HK-2 (cell line): ENCODE data around the gene INPP5E.

ENCODE experiments used
- DNase-seq: peaks from one replicate; pipeline ENCODE4 v3.0.0-alpha.2; 2018; ENCODE audit not compliant: unreplicated experiment

INPP5E gene

GRCh38 chr9:136439481-136440408, at the start of gene INPP5E:
INPP5E (minus strand) TSS chr9:136439845; CDS start chr9:136439419, 426 bp downstream.
- peak; percentile 80 for DNase-seq

GRCh38 chr9:136488247-136489214, 48.9 kb upstream of the INPP5E start:
- peak; percentile 75 for DNase-seq

DNA sequence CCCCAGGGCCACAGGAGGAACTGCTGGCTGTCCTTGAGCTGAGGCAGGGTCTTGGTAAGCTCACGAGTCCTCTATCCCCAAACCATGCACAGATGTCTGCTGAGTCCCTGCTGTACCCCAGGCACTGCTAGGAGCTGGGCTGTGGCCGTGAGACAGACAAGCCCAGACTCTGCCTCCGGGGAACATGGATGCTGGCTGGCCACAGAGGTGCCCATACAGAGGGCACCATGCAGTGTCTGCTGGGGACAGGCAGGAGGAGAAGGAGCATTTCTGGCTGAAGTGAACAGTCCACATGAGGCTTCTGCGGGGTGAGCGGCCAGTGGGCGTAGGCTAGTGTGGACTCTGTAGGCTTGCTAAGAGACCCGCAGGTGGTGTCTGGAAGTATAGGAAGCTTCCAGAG, 48.0 kb upstream of the INPP5E start:
- DNase-seq = no peak

DNA sequence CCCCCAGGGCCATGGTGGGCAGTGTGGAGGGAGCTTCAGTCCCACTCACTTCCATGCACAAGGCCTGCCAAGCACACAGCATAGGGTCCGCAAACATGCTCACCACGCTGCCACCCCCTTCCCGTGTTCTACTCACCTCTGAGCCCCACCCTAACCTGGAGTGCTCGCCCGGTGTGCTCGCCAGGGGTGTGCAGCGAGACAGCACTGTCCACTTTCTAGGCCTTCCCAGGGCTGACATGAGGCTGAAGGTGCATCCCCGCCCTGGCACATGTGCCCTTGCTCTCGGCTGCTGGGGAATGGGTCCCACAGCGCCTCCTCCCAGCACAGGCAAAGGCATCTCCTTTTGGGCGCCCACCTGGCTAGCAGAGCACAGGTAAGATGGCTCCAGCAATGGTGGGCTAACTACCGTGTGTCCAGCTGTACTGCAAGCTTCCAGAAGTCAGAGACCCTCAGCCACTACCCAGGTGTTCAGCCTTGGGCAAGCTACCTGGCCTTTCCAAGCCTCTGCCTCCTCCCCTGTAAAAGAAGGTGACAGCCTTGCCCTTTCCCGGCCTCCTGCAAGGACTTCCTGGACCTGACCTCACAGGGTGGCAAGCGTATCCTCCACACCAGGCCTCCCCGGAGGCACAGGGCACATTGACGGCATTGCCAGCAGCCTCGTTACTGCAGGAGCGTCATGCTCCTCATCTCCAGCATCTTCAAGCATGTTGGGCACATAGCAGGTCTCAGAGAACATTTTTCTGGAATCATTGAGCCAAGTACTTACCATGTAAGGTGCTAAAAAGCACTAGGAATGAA, 47.4 kb upstream of the INPP5E start:
- no peak for DNase-seq

DNA sequence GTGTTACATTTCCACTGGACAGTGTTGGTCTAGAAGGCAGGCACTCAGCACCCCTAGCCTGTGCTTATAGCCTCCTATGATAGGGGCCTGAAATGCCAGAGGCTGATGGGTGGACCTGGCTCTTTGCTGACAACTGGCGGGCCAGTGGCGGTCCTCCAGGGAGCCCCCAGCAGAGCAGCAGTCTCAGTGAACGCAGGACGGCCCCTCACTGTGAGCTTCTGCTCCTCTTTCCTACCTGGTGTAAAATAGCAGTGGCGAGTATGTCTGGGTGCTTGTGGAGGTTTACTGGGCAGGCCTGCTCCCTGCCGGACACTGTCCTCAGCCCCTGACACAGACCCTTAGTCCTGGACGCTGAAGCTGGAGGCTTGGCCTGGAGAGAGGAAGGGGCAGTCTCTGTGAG, 46.5 kb upstream of the INPP5E start:
- DNase-seq = no peak

- peak; percentile 83 for DNase-seq
These were observed 45.7 kb upstream of the INPP5E start for GRCh38 chr9:136485049-136486045.

DNA sequence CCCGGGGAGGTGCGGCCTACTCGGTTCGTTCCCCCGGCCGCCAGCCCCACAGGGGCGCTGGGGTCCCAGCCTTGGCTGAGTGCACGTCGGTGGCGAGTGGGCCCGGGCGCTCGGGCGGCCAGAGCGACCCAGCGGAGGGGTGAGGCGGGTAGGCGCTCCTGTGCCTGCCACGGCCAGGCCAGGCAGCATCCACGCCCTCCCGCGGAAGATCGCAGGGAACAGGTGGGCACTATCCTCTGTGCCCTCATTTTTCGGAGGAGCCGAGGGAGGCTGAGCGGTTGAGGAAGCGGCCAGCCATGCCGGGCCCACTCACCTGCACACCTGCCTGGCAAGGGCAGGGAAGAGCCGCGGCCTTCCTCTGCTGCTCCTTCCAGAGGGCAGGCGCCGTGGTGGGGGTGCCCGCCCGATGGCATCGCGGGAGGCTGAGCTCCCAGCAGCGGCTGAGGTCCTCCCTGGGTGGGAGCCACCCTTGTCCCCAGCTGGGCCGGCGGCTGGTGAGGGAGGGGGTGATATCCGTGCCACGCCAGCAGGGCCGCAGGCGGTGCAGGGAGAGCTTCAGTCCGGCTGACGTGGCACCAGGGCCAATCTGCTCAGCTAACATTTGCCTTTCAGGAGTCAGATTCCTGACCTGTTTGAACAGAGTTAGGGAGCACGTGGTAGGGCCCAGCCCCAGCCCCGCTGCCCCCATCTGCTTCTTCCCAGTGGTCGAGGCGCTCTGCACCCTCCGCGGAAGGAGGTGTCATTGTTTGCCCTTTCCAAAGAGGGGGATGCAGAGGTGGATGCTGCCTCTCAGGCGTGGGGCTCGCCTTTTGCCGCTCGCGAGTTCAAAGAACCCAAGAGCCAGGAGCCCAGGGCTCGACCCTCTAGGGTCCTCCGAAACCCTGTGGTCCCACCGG, 44.8 kb upstream of the INPP5E start:
- peak; percentile 69 for DNase-seq

GRCh38 chr9:136483589-136484152, 44.0 kb upstream of the INPP5E start:
- DNase-seq = peak; percentile 97

DNA sequence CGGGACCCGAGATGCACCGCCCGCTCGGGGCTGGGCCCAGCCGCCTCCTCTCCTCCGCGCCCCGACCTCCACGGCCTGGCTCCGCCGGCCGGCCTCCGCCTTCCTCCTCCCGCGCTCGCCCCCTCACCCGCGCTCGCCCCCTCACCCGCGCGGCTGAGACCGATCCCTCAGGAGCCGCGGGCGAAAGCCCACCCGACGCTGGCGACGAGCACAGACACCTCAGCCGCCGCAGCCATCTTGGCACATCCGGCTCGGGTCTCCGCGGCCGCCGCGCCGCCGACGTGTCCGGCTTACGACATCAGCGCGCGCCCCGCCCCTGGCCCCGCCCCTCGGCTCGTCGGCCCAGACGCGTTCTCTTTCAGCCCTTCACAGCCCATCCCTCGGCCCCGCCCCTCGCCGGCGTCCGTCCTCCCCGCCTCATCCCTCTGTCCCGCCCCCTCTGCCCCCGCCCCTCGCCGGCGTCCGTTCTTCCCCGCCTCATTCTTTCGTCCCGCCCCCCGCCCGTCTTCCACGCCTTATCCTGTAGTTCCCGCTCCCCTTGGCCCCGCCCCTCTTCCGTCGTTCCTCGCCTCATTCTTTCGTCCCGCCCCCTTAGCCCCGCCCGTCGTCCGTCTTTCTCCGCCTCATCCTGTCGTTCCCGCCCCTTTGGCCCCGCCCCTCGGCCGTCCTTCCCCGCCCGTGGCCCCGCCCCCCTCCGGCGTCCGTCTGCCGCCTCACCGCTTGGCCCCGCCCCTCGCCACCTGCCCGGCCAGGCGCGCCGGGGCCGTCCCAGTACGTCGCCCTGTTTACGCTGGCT, 43.3 kb upstream of the INPP5E start, which contains the start of gene SEC16A:
Gene SEC16A (minus strand): TSS at position 248 of the 796 bp plus-strand sequence. CDS start 5,425 bp downstream, outside the sequence.
- peak; percentile 100 for DNase-seq

- DNase-seq = no peak
These were observed 42.6 kb upstream of the INPP5E start for GRCh38 chr9:136482046-136482792.

DNA sequence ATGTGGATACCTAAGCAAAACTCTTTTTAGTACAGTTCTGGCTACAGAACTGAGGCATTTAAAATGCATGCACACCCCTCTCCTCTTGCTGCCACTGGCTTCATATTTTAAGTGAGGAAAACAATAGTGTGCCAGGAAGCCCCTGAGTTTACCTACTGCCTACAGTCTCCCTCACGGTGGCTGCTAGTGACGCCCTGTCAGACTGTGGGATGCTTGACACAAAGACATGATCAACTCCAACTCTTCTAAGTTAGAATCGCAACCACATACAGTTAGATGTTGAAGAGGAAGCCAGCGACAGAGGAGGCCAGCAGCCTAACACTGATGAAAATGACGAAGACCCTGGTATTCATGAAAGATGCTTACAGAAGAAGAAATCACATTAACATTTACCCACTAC, 41.9 kb upstream of the INPP5E start:
- no peak for DNase-seq

- DNase-seq = no peak
These were observed 36.9 kb upstream of the INPP5E start for GRCh38 chr9:136476369-136477150.

DNA sequence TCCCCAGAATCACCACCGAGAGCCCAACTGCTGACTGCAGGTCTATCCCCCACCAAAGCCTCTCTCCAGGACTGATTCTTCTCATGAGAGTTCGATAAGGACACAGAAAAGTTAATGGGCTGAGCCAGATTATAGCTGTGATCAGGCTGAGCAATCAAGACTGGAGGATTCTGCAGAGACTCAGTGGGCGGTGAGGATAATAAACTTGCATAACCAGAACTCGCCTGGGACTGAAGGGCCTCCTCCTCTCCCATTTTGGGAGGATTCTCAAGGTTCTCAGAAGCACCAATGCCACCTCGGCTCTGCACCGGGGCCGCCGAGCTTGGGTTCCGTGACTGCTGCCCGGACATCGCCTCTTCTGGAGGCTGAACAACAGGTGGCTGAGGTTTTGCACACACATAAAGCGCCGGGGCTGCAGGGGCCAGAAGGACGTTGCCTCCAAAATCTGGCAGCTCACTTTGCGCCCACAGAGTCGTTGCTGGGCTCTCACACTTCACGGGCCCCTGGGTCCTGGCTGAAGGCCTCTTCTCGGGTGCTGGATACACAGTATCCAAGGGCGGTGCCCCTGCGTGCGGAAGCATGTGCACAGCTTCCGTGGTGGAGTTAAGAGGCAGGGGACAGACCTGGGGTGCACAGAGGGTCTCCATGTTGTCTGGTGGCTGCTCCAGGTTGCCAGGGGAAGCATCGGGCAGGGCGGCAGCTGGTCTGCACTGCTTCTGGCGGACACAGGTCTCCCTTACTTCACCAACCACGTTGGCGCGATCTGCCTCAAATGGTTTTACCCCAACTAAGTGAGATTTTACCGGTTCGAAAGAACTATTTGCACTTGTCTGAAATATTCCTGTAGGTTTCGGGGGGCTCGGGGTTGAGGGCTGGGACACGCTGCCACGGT, 35.6 kb upstream of the INPP5E start:
- DNase-seq = no peak

- DNase-seq = no peak
These were observed 34.5 kb upstream of the INPP5E start for GRCh38 chr9:136474021-136474640.

- DNase-seq = no peak
These were observed 33.7 kb upstream of the INPP5E start for GRCh38 chr9:136473354-136473721.
